Measurements from ENCODE around the gene DLX3. TPM values are rescaled to one million over a fixed set of nuclear protein-coding genes. Genes with fewer than 3 reads are reported as not detected.

Gene DLX3
- total RNA-seq, 1 experiment from 2014 or later = 1.2 TPM

GRCh38 chr17:49951362-49952082 is 43.5 kb downstream of the DLX3 start:
- no peak for DNase-seq
- Histone ChIP-seq H4K20me1 (ENCODE audit: control insufficient read depth, insufficient read depth, insufficient read length) (no peaks in the 10 kb centered on the region), H2BK15ac (ENCODE audit: low read depth, low read length) (no peak overlapping the region), H3K27me3 (ENCODE audit: insufficient read depth, low read length) (no peaks in the 10 kb centered on the region; the same call in 1 of the 2 replicates), H3K79me2 (ENCODE audit: insufficient read depth, low read length) (no peaks in the 10 kb centered on the region; the same call in 1 of the 2 replicates), H3K56ac (ENCODE audit: insufficient read length, low read depth, low read length) (no peak overlapping the region), H2AFZ (ENCODE audit: low read length) (no peak overlapping the region), H3T11ph (ENCODE audit: low read length) (no peak overlapping the region), H2BK20ac (ENCODE audit: low read depth, low read length, poor library complexity, severe bottlenecking) (no peak overlapping the region), H3K79me1 (ENCODE audit: insufficient read depth, low read depth, low read length, poor library complexity, severe bottlenecking) (no peaks in the 10 kb centered on the region), H3K23ac (ENCODE audit: insufficient read length, low read depth, low read length) (no peak overlapping the region), H3K4ac (ENCODE audit: low read depth, low read length) (no peak overlapping the region), H2BK5ac (ENCODE audit: insufficient read length, low read length) (no peak overlapping the region), H2AK5ac (ENCODE audit: insufficient read length, low read length) (no peak overlapping the region), H3K9ac (ENCODE audit: extremely low read depth, insufficient read length, low read length) (no peak overlapping the region), H4K91ac (ENCODE audit: insufficient read length, low read depth, low read length) (no peak overlapping the region), H2BK12ac (ENCODE audit: insufficient read length, low read depth, low read length) (no peak overlapping the region), H3K27ac (ENCODE audit: insufficient read length, low read depth, low read length) (no peak overlapping the region), H4K5ac (ENCODE audit: insufficient read length, low read depth, low read length) (no peak overlapping the region), H3K18ac (ENCODE audit: insufficient read length, low read depth, low read length) (no peak overlapping the region), H3K4me1 (ENCODE audit: insufficient read depth, low read length) (no peaks in the 10 kb centered on the region), H3K23me2 (ENCODE audit: insufficient read length, low read depth, low read length, poor library complexity, severe bottlenecking) (no peaks in the 10 kb centered on the region), H3K4me2 (ENCODE audit: insufficient read depth, insufficient read length, low read length) (no peak overlapping the region), H4K8ac (replicated peaks; ENCODE audit: insufficient read length, low read depth, low read length) (no peak overlapping the region), H3K14ac (ENCODE audit: insufficient read depth, low read length) (no peak overlapping the region), H3K9me3 (ENCODE audit: control insufficient read depth, low read depth, low read length) (no peaks in the 10 kb centered on the region), H2BK120ac (ENCODE audit: low read depth, low read length, poor library complexity, severe bottlenecking) (no peak overlapping the region)
- Mint-ChIP-seq H3K4me1 (peaks cover 12 to 23% of the 10 kb centered on the region in 2 experiments), H3K27ac (no peak overlapping the region), H3K4me3 (no peak overlapping the region), H3K9me3 (no peaks in the 10 kb centered on the region; a peak in 1 of 5 replicates), H3K36me3 (ENCODE audit: insufficient read depth in 1 of 3, low read depth in 3 of 3) (no peaks in the 10 kb centered on the region), H3K27me3 (ENCODE audit: low read depth) (peaks cover 78% of the 10 kb centered on the region)
- TF ChIP-seq CTCF (conservative IDR thresholded peaks at IDR 0.05) = no peak
- no CpG with 5 or more reads among the region's 14 CpGs for WGBS (ENCODE audit: extremely low coverage, insufficient read length, low lambda C conversion rate)
